IPS-NIHi11 (cell line): ENCODE measurements around the gene TTLL6.

Experiments
- DNase-seq: peaks from one replicate; pipeline ENCODE4 v3.0.0; 2012; ENCODE audit warnings: mixed read lengths, low spot score

TTLL6 gene

DNA sequence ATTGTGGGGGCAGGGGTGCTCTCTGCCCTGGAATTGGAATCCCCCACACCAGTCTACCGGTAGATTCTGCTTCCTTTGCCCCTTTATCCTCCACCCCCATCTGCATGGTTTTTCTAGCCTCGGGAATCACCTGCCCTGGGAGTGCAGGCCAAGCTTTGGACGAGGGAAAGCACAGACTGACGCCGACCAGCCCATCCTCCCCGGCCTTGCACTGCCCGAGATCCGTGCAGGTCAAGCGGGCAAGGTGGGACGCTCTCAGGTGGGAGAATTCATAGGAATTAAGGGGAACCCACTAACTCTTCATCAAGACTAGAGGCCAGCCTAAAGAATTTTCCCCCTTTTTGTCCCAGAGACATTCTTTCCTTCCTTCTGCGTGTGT, 78.6 kb downstream of the TTLL6 start:
- DNase-seq, result no peak

DNA sequence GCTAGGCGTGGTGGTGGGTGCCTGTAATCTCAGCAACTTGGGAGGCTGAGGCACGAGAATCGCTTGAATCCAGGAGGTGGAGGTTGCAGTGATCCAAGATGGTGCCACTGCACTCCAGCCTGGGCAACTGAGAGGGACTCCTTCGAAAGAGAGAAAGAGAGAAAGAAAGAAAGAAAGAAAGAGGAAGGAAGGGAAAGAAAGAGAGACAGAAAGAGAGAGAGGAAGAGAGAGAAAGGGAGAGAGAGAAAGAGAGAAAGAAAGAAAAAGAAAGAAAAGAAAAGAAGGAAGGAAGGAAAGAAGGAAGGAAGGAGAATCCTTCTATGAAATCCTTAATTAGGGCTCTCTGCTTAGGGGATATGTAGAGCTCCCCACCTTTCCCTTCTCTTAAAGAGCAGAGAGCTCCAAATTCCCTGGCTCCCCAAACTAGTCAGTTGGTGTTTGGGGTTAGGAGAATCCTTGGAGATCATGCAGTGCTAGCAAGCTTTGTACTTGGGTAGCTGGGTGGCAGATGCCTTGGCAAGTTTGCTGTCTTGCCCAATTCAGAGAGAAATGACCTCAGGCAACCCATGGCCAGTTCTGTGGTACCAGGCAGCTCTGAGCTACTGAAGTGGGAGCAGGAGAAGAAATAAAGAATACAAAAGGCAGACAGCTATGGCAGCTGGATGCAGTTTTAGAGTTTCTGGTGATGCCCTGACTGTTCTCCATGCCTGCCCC, 79.5 kb downstream of the TTLL6 start:
- no peak for DNase-seq

DNA sequence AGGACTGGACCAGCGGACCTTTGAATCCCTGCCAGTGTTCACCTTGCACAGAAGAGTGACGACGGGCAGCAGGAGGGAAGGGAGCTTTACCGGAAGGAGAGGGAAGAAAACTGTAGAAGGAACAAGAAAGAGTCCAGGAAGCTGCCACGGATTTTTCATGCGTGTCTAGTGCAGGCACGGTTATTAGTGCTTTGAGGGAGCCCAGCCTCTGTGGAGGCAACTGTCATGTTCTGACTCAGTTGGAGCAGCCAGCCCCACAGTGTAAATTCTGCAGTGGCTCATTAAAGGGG, 82.0 kb downstream of the TTLL6 start:
- no peak for DNase-seq

DNA sequence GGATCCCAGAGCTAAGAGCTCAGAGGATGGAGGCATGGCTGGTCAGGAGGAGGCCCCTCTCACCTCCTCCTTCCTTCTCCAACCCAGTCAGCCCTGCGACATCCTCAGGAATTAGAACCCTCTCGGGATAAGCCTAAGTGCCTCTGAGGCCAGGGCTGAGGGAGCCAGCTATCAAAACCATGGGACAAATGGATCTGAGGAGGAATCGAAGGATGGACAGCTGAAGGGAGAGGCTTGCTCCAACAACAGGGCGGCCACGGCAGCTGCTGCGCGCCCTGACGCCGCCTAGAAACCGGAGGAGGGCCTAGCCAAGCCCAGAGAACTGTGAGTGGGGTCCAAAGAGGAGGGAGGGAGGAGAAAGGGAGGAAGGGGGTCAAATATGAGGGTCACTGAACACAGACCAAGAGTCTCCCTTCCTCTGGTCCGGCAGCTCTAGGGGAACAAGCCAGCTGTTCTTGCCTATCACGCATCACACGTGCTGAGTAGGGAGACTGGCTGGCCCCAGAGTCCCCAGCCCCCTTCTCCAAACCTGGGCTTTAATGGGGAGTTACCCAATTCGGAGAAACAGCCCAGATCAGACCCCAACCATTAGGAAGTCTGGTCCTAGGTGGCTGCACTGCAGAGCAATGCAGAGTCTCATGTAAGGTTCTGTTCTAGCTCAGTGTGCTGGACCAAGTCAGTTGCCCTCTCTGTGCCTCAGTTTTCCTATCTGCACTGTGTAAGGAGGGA, 82.5 kb downstream of the TTLL6 start:
- DNase-seq, result no peak

DNA sequence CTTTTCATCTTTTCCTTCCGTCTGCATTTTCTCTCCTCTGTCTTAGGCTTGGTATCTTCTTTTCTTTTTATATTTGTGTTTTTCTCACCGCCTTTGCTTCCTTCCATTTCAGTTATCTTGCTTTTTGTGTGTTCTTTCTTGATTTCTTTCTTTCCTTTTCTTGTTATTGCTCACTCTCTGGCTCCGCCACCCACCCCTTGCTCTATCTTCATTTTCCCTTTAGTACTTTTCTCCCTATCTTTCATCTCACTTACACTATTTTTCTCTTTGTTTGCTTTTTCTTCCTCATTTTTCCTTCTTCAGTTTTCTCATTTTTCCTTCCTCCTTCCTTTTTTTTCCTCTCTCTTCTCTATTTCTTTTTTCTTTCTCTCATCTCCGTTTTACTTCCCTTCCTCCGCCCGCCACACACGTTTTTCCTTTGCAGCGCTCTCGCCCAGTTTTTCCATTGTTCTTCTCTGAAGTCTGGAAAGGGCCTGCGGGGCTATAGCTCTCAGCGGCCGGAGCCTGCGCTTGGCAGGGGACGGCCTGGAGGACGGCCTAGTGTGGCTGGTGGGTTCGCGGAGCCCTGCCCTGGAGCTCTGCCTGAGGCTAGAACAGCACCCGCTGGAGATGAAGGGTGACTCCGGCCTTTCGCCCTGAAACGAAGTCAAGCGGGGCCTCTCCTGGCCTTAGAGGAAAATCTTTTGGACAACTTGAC, 83.2 kb downstream of the TTLL6 start:
- no peak for DNase-seq

DNA sequence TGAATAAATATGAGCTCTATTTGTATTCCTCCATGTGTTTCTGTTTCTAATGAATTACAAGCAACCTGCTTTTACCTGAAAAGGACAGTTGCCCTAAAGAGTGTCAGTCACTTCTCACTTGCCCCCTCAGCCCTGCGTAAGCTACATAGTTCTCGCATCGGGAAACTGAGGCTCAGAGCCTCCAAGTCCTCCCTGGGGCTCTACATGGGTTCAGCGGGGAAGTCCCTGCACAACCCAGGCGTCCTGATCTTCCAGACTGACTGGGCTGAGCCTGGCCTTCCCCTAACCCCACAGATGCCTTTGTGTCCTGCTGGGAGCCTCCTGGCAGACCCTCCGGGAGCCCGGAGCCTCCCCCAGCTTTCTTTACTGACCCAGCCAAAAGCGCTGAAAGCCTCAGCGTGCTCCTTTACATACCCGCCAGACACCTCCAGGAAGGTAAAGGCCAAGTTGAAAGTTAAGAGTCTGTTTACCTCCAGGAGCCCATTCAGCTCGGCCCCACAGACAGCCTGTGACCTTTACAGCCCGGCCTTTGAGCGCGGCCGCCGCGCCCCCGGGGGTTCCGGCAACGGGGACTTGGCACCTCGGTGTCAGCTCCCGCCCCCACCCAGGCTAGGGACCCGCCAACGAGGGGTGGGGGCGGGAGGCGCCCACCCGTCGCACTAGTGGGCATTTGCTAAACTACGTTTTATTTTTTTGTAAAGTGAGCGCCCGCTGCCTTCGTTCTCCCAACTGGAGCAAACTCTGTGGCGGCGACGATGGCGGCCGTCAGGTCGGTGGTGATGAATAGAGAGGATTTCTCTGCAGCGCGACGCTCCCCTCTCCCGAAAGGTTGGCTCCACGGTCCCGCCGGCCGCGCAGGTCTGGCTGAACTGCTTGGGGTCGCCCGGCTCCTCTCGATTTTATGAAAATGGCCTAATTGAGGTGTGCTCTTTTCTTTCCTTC, 84.1 kb downstream of the TTLL6 start:
- peak; percentile 47 for DNase-seq

DNA sequence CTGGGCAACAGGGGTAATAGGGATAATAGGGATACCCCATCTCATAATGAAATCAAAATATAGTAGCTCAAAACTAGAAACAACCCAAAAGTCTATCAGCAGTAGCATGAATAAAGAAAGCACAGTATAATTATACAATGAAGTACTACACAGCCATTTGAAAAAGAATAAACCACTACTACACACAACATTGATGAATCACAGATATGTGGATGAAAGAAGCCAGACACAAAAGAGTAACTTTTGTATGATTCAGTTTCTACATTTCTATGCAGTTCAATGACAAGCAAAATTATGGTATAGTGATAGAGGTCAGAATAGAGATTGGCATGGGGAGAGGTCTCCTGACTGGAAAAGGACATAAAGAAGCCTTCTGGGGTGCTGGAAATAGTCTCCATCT, 85.7 kb downstream of the TTLL6 start:
- no peak for DNase-seq

DNA sequence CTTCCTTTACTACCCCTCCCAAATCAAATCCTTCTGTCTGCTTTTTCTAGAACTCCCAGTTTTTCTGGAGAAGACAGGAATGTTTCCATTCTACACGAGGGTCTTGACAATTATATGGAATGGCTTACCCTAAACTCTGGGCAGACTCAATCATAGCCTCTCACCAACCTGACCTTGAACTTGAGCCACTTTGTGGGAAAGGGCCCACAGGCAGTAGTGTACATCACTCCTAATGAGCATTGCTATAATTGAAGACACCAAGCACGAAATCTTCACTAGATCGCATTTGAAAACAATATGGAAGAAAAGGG, 86.8 kb downstream of the TTLL6 start:
- DNase-seq, result no peak

DNA sequence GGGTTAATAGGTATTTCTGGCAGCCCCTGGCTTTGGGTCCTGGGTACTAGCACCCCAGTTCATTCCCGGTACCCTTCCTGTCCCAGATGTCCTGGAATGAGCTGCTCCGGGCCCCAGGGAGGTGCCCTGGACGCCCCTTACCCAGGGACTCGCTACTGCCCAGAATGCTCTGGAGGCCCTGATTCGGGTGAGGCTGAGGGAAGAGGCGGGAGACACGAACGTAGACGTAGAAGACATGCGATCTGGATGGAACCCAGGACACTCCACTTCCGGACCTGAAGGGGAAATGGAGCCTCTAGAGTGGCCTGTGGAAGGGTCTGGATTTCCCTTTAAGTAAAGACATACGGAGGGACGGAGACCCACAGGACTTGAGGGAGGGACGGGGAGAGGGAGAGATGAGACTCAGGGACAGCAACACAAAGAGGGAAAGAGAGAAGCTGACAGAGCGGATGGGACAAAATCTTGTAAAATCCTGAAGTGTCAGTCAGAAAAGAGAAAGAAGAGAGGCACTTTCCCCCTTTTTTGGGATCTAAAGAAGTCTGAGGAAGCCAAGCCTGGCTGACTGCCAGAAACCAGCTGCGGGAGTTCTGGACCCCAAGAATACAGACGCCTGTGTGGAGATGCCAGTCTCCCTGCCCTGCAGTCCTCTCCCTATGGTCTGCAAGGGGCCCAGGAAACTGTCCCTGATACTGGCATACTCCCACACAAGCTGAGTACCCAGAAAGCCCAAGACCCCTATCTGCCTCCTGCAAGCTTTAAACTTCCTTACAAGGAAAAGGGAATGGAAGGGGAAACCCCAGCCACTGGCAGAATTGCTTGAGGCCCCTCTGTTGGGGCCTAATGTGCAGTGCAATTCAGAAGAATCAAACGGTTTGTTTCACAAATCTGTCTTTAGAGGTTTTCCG, 87.4 kb downstream of the TTLL6 start:
- no peak for DNase-seq

DNA sequence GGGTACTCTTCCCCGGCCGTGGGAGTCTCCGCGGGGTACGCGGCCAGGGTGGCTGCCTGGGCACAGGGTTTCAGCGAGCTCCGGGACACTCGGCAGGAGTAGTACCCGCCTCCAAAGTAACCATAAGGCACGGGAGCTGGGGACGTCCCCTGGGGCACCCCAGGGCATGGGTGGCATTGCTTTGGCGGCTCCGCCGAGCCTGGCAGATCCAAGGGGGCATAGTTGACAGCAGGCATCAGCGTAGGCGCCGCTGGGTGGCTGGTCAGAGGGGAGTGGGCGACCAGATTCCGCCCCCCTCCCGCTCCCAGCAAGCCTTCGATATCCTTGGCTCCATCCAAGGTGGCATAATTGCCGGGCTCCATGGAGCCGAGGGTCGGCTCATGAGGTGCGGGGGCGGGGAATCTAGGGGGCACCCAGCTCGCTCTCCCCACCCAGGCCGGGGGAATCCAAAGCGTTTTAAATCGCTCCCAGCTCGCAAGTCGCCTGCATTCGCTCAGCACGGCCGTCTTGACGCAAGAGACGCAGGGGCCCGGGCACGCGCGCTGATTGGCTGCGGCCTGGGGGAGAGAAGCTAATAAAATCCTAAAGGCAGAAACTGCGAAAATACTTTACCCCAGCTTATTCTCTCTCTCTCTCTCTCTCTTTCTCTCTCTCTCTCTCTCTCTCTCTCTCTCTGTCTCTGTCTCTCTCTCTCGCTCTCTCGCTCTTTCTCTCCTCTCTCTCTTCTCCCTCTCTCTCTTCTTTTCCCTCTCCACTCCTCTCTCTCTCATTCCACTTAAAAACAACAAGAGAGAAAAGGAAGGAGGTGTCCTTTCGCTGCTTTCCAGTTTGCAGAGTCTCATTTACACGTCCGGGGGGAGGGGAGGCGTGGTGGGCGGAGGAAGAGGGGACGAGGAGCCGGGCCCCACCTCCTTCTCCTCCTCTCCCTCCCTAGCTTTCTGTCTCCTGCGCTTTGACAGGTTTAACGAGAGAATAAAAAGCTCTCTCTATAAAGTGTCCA, 88.5 kb downstream of the TTLL6 start, which contains the start of gene HOXB13:
HOXB13 (minus strand) TSS at position 519 of the 1,000 bp plus-strand sequence; CDS start at position 362, 157 bp downstream.
- peak; percentile 57 for DNase-seq

DNA sequence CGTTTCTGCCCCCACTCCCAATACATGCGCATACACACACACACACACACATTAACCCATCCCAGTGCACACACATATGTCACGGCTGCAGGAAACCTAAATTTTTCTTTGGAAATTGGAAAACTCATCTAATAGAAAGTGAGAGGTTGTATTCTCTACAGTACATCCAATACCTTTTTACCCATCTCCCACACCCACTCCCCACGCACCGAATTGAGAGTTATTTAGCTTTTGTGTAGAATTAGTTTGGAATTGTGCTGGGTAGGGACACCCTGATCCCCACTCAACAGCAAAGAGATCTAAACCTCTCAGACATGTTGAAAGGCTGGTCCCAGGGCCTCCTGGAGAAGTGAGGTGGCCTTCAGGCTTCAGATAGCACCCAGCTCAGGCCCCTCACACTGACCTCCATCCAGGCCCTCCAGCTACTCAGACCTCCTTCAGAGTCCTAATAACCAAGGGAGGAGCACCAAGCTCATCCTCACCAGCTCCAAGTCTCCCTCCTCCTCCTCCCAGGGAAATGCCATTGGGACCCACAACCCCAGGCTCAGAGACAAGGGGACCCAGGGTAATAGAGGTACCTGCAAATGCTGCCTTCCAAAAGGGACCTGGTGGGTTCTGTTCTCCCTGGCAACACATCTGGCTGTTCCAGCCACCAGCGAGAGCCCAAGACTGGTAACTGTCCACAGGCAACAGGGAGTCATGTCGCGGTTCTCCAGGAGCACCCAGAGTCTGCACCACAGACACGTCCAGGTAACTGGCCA, 89.4 kb downstream of the TTLL6 start:
- DNase-seq, result no peak

DNA sequence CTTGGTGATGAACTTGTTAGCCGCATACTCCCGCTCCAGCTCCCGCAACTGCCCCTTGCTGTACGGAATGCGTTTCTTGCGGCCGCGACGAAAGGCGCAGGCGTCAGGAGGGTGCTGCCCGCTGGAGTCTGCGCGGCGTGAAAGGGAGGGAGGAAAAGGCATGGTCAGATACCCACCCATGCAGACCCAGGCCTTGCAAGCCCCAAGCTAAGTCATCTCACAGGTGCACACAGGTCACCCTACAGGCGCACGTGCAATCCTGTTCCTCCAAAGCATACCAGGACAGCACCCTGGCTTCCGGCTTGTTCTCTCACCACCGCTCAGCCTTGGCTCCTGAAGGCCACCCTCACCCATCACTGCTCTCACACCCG, 90.1 kb downstream of the TTLL6 start:
- no peak for DNase-seq

DNA sequence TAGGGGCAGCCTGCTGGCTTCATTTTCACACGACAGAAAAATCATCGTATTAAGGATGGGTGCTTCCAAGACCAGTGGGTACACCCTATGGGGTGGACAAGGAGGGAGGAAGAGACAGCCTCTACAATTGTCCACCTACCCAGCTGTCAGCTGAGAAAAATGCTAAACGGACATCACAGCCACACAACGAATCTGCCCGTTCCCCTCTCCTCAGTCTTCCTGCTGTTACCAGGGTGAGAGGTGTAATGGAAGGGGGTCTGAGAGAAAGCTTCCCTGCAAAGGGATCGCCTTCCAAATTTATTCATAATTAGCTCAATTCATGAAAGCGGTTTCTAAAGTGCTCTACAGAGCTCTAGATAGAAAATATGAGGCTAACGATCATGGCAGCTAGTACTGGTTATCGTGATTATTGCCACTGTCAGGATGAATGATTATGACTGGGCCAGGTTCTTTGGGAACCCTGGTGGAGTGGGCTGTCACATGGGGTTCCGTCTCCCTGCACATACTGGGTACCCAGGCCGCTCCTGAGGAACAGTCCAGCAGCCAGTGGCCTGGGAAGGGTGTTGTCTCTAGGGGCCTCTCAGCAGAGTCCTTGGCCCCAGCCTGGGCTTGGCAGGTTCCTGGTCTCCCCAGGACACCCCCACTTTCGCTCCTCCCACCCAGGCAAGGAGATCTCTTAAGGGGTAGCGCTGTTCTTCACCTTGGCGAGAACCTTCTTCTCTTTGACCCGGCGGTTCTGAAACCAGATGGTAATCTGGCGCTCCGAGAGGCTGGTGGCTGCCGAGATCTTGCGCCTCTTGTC, 90.7 kb downstream of the TTLL6 start:
- no peak for DNase-seq

DNA sequence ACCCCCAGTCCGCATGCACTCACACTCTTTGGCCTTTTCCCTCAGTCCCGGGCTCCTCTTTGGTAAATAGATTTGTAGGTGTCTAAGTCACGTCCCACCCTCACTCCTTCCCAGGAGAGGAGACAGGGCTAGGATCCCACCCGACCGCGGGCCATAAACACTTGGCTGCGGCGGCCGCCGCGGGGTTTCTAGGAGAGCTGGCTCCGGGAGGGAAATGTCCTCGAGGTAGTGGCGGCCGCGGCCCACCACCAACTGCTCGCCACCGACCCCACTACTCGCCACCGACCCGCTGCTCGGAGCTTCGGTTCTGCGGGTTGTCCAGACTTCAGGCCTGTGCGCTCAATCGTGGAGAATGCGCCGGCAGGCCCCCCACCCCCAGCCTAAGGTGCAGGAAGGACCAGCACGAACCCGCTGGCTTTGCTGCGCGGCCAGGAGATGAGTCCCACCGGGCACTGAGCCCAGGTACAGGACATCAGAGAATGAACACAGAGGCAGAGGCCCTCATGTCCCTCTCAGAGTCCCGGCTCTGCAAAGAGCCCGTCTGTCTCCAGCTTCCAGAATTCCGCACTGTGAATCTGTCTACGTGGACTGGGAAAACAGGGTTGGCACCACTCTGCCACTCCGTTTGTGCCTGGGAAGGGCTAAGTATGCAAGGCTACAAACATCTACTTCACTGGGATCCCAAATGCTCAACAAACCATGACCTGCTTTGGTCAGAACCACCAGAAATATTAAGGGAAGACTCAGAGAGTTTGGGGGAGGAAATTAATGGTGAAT, 91.6 kb downstream of the TTLL6 start:
- no peak for DNase-seq

DNA sequence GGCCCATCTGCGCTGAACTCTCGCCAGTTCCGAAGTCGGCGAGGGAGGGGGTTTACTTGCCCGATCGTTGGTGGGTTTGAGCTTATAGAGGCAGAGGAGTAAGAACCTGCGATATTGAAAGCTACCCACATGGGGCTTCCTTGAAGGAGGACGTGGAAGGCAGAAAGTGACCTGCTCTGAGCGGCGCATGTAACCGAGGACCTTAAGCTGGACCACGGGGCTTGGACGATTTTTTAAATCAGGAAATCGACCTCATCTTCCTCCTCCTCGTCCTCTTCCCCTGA, 92.1 kb downstream of the TTLL6 start:
- no peak for DNase-seq

DNA sequence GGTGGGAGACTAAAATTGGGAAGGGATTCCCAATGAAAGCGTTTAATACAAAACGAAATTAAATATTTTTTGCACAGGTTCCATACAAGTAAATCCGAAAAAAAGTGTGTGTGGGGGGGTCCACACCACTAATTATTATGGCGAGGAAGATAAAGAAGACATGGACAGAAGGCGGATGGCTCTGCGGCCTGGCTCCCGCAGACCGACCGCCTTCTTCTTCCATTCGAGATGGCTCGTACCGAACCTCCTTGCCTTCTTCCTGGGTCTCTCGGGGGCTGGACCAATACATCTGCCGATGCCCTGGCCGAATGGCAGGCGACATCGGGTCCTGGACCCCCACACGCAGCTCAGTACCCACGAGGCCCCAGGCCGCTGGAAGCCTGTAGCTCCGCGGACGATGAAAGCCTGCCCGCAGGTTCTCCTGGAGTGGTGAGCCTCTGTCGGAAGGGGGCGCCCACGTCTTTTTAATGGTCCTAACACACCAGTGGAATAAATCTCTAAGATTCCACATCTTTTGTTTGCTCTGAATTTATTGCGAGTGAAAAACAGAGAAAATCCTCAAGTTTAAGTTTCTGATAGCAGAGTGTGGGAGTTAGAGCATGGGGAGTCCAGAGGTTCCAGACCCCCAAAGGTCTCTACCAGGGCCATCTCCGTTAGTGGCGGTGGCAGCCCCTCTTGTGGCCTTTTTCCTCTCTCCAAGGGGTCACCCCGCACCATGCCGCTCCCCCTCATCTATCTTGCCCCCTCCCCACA, 92.6 kb downstream of the TTLL6 start:
- peak; percentile 54 for DNase-seq
